WERI-Rb-1 (cell line): Measurements from ENCODE around the gene SMARCD3.

Source experiments
- DNase-seq: peaks from one replicate; pipeline ENCODE4 v3.0.0-alpha.2; 2020
- H3K27ac ChIP-seq: fragments of 250-450 bp; sonication (Bioruptor Pico); 2 replicates; pipeline ENCODE4 v1.5.1; 2020; ENCODE audit warnings: mild to moderate bottlenecking, moderate library complexity
- H3K27me3 ChIP-seq: fragments of 250-450 bp; sonication (Bioruptor Pico); 2 replicates; pipeline ENCODE4 v1.5.1; 2021; ENCODE audit warnings: mild to moderate bottlenecking, low read depth, moderate library complexity; ENCODE audit not compliant: insufficient read depth, severe bottlenecking
- H3K36me3 ChIP-seq: fragments of 250-450 bp; sonication (Bioruptor Pico); 2 replicates; pipeline ENCODE4 v1.5.1; 2020; ENCODE audit warnings: mild to moderate bottlenecking, moderate library complexity
- H3K4me3 ChIP-seq: 2 replicates; pipeline ENCODE4 v1.5.1; 2011; ENCODE audit warnings: low read depth, mild to moderate bottlenecking, control low read depth, low read length
- H3K9me3 ChIP-seq: fragments of 250-450 bp; sonication (Bioruptor Pico); 2 replicates; pipeline ENCODE4 v1.5.1; 2021; ENCODE audit warnings: mild to moderate bottlenecking, moderate library complexity; ENCODE audit not compliant: severe bottlenecking
- TF ChIP-seq, protein P1 (sequence below): IDR thresholded peaks from 2 replicates; pipeline ENCODE4 v1.5.1; 2011; ENCODE audit warnings: low read depth, mild to moderate bottlenecking, control low read depth, inconsistent platforms, low read length

SMARCD3 gene

DNA sequence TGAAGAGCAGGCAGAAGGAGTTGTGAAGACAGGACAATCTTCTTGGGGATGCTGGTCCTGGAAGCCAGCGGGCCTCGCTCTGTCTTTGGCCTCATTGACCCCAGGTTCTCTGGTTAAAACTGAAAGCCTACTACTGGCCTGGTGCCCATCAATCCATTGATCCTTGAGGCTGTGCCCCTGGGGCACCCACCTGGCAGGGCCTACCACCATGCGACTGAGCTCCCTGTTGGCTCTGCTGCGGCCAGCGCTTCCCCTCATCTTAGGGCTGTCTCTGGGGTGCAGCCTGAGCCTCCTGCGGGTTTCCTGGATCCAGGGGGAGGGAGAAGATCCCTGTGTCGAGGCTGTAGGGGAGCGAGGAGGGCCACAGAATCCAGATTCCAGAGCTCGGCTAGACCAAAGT, 14.7 kb downstream of the SMARCD3 start:
- Histone ChIP-seq H3K27ac (no peak overlapping the region), H3K27me3 (no peaks in the 10 kb centered on the region), H3K9me3 (no peaks in the 10 kb centered on the region), H3K4me3 (no peak overlapping the region), H3K36me3 (peaks cover 20% of the 10 kb centered on the region)
- DNase-seq: no peak
- TF ChIP-seq, protein P1, sequence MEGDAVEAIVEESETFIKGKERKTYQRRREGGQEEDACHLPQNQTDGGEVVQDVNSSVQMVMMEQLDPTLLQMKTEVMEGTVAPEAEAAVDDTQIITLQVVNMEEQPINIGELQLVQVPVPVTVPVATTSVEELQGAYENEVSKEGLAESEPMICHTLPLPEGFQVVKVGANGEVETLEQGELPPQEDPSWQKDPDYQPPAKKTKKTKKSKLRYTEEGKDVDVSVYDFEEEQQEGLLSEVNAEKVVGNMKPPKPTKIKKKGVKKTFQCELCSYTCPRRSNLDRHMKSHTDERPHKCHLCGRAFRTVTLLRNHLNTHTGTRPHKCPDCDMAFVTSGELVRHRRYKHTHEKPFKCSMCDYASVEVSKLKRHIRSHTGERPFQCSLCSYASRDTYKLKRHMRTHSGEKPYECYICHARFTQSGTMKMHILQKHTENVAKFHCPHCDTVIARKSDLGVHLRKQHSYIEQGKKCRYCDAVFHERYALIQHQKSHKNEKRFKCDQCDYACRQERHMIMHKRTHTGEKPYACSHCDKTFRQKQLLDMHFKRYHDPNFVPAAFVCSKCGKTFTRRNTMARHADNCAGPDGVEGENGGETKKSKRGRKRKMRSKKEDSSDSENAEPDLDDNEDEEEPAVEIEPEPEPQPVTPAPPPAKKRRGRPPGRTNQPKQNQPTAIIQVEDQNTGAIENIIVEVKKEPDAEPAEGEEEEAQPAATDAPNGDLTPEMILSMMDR: no peak

DNA sequence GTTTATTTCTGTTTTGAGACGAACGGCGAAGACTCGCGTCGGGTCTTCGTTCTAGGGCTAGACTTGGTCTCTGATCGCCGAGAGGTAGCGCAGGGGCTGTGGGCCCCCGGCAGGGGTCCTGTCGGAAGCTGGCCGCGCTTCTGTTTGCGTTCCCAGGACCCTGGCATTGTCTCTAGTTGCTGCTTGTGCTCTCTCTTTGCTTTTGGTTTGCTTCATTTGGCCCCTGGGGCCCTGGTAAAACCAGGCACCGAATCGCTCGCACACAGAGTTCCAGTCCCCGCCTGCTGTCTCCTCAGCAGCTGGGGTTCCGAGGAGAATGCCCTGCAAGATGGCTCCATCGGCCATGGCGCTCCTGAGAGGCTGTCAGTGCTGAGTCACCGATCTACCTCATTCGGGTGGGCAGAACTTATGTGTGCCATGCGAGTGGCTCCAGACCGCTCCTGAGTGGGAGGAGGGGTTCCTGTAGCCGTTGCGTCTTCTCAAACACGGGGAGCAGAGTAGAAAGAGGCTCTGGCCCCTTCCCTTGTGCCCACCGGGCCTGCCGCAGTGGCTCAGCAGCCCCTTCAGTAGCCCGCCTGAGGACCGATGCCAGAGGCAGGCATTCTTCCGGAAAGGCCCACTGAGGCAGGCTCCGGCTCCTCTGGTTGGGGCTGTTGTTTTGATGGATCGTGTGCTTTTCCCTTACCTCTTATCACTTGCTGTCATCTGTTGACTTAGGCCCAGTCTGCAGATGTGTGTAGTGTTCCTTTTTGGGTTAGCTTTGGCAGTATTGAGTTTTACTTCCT, 15.4 kb downstream of the SMARCD3 start:
- TF ChIP-seq, protein P1: no peak
- Histone ChIP-seq H3K36me3 (peaks cover 20% of the 10 kb centered on the region), H3K4me3 (peak overlapping the region; percentile 79), H3K27ac (peak overlapping the region; percentile 59), H3K9me3 (no peaks in the 10 kb centered on the region), H3K27me3 (no peaks in the 10 kb centered on the region)
- no peak for DNase-seq

DNA sequence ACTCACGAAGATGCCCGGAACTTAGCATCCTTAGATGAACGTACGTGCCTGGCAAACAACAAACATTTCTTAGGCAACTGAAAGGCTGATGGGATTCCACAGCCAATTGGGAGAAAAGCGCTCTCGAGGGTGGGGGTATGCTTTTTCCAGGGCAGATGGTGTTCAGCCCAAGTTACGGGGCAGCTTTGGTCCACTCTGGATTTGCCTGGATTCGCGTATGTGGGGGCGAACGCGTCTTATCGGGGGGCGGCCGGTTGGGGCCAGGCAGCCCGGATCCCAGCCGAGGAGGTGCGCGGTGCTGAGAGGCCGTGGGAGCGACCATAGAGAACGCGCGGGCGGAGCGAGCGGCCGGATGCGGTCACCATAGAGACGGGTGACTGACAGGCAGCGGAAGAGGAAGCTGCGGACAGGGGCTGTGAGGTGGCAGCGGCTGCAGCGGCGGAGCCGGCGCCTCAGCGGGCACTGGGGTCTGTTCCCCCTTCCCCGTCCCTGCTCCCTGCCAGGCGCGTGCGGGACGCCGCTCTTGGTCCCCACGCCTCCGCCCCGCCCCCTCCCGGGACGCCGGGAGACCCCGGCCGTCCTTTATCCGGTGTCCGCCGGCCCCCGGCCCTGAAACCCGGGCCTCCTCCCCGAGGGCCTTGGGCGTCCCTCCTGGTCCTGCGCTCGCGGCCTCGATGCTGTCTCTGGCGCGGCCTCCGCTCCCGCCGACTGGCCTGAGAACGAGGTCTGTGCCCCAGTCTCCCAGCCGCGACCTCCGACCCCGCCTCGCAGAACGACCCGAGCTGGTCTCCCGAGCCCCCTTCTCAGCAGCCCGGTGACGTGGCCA, 16.2 kb downstream of the SMARCD3 start, which contains the start of gene CHPF2:
TSS of gene CHPF2 (plus strand) at position 393 of the 826 bp plus-strand sequence. CDS start 1,529 bp downstream, outside the sequence.
- TF ChIP-seq, protein P1: no peak
- H3K27ac ChIP-seq: peak within 1 kb of the TSS; percentile 59
- peak within 1 kb of the TSS; percentile 79 for H3K4me3 ChIP-seq
- H3K36me3 ChIP-seq: peaks cover 18% of the 10 kb centered on the region
- peak; percentile 91 for DNase-seq
- H3K9me3 ChIP-seq: no peaks in the 10 kb centered on the region
- no peaks in the 10 kb centered on the region for H3K27me3 ChIP-seq

DNA sequence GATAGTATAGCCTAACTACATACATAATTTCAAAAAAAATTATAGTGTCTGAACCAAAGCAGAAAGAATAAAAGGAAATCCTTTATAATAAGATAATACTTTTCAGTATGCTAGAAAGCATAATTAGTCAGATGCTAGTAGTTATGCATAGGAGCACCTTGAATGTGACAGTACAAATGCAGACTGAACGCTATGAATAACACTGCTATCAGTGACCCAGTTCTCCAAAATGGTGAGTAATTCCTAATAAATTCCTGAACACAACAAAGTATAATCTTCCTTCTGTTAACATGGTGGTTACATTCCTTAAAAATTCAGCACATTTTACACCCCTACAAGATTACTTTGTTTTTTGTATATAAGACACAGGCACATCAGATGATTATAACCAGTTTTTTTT, 17.4 kb downstream of the SMARCD3 start:
- DNase-seq: no peak

GRCh38 chr7:151229249-151229648, 19.2 kb downstream of the SMARCD3 start:
- H3K4me3 ChIP-seq: no peak overlapping the region
- no peaks in the 10 kb centered on the region for H3K27me3 ChIP-seq
- peaks cover 13% of the 10 kb centered on the region for H3K36me3 ChIP-seq
- TF ChIP-seq, protein P1: no peak
- DNase-seq: no peak
- H3K27ac ChIP-seq: no peak overlapping the region
- H3K9me3 ChIP-seq: no peaks in the 10 kb centered on the region

More for the DNA sequence above, 17.4 kb downstream of the SMARCD3 start:
- Histone ChIP-seq H3K36me3 (peaks cover 14% of the 10 kb centered on the region), H3K9me3 (no peaks in the 10 kb centered on the region), H3K27me3 (no peaks in the 10 kb centered on the region), H3K4me3 (no peak overlapping the region), H3K27ac (no peak overlapping the region)
- TF ChIP-seq, protein P1: no peak
